ENCODE data around the gene AQP7.
"Not testable (repeated sequence)": the region's sequence is repeated elsewhere in the genome, so short reads cannot be mapped to it uniquely, and the experiment has no call there.

The AQP7 gene

DNA sequence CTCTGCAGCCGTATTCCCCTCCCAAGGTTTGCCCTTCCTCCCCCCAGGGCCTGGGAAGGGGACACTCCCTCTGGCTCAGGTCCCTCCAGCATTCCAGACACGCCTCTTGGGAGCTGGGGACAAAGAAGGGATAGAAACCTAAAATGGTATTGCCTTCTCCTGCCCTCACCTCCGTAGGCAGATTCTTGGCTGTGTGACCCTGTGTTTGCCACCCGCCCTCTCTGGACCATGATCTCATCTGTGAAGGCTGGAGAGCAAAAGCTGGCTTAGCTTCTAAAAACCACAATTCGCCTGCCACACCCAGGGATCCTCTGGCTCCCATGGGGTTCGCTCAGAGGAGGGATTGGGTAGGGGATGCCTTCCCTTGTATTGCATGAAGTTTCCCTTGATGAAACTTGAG lies 37.4 kb upstream of the AQP7 start:
- no peak for DNase-seq
- TF ChIP-seq GATA1 (IDR thresholded peaks at IDR 0.05; ENCODE audit: low read depth, low read length) (no peak), POLR2A (IDR thresholded peaks at IDR 0.05; ENCODE audit: low read length) (no peak)

DNA sequence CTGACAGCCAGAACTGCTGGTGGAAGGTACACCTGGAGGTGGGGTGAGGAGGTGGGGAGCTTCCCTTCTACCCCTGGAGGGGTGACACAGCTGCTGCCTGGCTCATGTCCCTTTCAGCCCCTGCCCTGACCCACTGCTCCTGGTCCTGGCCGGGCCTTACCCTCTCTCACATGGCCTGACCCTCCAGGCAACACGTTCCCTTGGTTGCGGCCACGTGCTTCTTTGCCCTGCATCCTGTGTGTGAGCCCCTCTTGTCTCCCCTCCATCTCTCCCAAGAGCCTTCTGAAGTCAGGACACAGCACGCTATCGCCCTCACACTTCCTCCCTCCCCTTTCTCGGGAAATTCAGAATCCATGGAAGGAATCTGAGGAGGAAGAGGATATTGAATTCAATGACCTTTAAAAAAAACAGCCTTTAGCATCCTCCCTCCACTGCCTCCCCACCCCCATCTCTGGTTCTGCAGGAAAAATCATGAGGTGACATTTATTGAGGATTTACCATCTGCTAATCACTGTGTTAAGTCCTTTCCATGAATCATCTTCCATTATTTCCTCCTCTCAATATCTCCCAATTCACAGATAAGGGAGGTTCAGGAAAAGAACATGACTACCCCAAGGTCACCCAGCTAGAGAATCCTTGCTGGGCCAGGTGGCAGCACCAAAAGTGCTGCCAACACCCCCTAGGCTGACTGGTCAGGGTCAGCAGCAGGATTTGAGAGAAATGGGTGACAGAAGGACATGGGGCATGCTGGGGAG lies 36.7 kb upstream of the AQP7 start:
- TF ChIP-seq GATA1 (IDR thresholded peaks at IDR 0.05; ENCODE audit: low read depth, low read length) (no peak), POLR2A (IDR thresholded peaks at IDR 0.05; ENCODE audit: low read length) (no peak)
- no peak for DNase-seq

DNA sequence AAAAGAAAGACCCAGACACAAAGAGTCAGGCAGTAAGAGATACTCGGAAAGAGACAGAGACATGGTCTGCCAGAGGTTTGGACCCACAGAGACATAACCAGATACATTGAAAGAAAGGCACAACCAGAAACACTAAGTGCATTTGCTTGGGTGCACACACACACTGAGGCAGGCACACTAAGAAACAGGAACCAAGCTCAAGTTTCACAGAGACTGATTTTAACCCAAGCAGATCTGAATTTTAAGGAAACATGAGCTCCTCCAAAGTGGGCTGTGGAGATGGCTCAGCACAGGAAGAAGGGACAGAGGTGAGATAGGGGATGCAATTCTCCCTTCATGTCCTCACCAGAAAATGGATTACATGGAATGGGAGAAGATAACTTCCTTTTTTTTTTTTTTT lies 35.5 kb upstream of the AQP7 start:
- no peak for DNase-seq
- no peak for TF ChIP-seq POLR2A (IDR thresholded peaks at IDR 0.05; ENCODE audit: low read length)
- no peak for TF ChIP-seq GATA1 (IDR thresholded peaks at IDR 0.05; ENCODE audit: low read depth, low read length)

- TF ChIP-seq GATA1 (IDR thresholded peaks at IDR 0.05; ENCODE audit: low read depth, low read length) (no peak), POLR2A (IDR thresholded peaks at IDR 0.05; ENCODE audit: low read length) (no peak)
- DNase-seq, result no peak
Observed at GRCh38 chr9:33437205-33437604, 34.8 kb upstream of the AQP7 start.

- TF ChIP-seq GATA1 (IDR thresholded peaks at IDR 0.05; ENCODE audit: low read depth, low read length) (no peak), POLR2A (IDR thresholded peaks at IDR 0.05; ENCODE audit: low read length) (no peak)
- no peak for DNase-seq
Observed at GRCh38 chr9:33436445-33436844, 34.1 kb upstream of the AQP7 start.

DNA sequence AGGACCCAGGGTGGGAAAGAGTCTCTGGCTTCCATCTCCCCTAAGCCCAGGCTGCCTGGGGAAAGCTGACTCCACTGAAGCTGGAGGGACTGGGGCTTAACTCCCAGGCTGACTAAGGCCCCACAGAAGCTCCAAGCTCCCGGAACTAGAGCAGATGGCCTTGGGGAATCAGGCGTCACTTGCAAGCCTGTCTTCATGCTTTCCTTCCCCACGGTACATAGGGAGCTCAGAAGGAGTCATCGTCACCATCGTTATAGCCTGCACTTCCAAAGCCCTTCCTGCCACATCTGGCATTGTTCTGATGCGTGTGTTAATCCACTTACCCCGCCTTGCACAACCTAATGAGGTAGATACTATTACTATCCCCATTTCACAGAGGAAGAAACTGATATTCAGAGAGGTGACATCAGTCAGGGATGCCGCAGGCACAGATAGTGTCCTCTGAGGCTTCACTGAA lies 33.5 kb upstream of the AQP7 start:
- DNase-seq, result no peak
- TF ChIP-seq GATA1 (IDR thresholded peaks at IDR 0.05; ENCODE audit: low read depth, low read length) (no peak), POLR2A (IDR thresholded peaks at IDR 0.05; ENCODE audit: low read length) (no peak)

DNA sequence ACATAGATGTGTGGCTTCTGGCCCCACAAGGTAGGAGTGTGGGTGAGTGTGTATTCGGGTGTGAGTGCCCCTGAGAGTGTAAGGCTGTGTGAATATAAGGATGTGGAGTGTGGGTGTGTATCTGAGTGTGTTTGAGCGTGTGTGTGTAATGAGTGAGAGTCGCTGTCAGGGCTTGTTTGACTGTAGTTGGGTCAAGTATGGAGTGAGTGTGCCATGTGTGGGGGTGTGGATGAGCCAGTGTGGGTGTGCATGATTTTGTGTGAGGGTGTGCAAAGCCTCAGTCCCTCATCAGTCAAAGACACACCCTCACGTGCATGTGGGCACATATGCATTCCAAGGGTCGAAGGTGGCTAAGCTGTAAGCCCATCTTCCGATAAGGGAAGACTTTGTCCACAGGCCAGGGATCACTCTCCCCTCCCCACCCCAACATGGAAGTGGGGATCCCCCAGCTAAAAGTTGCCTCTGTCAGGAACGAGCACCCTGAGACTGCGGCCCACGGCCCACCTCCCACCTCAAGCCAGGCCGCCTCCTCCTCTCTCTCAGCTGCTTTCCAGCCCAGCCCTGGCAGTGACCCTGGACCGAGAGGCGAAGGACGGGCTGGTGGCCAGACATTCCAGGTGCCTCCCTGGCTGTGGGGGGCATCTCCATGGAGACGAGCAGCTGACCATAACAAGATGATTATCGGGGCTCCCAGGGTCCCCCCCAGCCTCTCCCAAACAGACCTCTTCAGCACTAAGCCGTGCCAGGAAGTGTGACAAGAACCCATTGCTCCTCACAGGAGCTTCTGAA lies 32.1 kb upstream of the AQP7 start:
- no peak for DNase-seq
- TF ChIP-seq GATA1 (IDR thresholded peaks at IDR 0.05; ENCODE audit: low read depth, low read length) (no peak), POLR2A (IDR thresholded peaks at IDR 0.05; ENCODE audit: low read length) (no peak)

DNA sequence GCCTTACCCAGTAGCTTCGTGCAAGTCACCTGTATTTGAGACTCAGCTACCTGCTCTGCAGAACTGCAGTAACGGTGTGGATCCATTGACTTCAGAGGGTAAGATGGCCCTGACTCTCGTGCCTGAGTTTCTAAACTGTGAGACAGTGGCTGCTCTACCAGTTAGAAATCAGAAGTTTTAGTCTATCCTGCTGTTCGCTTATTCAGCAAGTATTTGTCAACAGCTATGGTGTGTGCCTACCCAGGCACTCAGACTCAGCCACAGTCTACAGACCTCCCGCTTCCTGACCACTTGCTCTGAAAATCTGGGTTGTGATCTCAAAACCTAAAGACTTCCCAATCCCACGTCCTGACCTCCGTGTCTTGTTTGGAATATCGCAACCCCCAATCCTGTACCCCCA lies 31.5 kb upstream of the AQP7 start:
- TF ChIP-seq GATA1 (IDR thresholded peaks at IDR 0.05; ENCODE audit: low read depth, low read length) (no peak), POLR2A (IDR thresholded peaks at IDR 0.05; ENCODE audit: low read length) (no peak)
- DNase-seq, result no peak

DNA sequence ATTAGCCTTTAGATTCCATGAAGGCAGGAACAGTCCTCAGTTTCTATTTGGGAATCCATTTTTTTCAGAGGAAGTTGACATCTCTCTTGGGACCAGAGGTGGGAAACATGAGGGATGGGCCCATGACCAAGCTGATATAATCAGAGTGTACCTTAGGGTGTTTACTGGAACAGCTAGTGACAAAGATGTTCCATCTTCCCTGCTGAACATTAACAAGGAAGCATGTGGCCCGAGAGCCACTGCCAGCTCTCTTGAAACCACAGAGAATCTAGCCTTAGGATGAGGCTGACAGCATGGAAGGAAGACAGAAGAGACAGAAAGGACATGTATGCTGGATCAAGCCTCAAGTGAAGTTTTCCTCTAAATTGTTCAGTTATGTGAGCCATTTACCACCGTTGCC lies 29.1 kb upstream of the AQP7 start:
- DNase-seq, result no peak
- TF ChIP-seq GATA1 (IDR thresholded peaks at IDR 0.05; ENCODE audit: low read depth, low read length), result no peak
- no peak for TF ChIP-seq POLR2A (IDR thresholded peaks at IDR 0.05; ENCODE audit: low read length)

DNA sequence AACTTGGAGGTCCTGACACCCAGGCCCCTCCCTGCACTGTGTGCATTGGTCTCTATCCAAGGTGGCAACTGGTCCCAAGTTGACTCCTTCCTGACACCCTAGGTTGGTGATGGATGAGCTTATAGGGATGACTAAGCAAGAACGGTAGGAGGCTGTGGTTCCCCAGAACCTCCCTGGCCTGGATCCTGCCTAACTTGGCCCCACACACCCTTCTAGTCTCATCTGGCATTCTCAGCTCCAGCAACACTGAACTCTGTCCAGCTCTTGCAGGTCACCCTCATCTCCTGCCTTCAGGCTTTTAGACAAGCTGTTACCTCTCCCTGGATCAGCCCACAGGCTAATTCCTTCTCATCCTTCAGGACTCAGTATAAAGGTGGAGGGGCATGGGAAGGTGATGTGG lies 28.6 kb upstream of the AQP7 start:
- peak in 1 of 2 experiments; percentile 39 for DNase-seq
- TF ChIP-seq GATA1 (IDR thresholded peaks at IDR 0.05; ENCODE audit: low read depth, low read length), result no peak
- no peak for TF ChIP-seq POLR2A (IDR thresholded peaks at IDR 0.05; ENCODE audit: low read length)

DNA sequence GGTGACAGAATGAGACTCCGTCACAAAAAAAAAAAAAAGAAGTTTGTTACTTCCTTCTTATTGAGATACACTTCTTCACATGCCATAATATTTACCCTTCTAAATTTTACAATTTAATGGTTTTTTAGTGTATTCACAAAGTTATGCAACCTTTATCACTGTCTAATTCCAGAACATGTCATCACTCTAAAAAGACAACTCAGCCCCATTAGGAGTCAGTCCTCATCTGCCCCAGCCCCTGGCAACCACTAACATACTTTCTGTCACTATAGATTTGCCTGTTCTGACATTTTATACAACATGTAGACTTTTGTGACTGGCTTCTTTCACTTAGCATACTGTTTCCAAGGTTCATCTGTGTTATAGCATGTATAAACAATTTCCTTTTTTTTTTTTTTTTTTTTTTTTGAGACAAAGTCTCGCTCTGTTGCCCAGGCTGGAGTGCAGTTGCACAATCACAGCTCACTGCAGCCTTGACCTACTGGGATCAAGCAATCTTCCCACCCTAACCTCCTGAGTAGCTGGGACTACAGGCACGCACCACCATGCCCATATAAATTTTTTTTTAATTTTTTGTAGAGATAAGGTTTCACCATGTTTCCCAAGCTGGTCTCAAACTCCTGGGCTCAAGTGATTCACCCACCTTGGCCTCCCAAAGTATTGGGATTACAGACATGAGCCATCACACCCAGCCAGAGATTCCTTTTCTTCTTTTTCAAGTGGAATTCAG lies 27.1 kb upstream of the AQP7 start:
- no peak for DNase-seq

DNA sequence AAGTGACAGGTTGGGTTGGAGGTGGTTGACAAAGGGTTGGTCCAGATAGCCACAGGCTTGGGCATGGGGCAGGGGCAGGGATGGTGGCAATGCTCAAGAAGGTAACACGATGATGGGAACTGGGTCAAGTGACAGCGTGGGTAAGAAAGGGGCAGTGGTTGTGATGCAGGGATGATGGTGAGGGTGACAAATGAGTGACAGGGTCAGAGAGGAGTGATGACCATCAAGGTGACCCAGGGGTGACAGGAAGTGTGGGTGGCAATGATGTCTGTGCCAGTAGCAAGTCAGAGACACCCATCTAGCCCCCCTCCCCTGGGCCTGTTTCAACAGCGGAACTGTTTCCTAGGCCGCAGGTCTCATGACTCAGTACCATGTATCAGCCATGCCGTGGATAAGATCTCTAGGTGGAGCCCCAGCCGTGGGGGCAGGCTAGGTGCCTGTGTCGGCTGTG lies 24.5 kb upstream of the AQP7 start:
- no peak for DNase-seq
- TF ChIP-seq POLR2A (IDR thresholded peaks at IDR 0.05; ENCODE audit: low read length), result no peak

More for the DNA sequence above, 27.1 kb upstream of the AQP7 start:
- no peak for TF ChIP-seq POLR2A (IDR thresholded peaks at IDR 0.05; ENCODE audit: low read length)
- TF ChIP-seq GATA1 (IDR thresholded peaks at IDR 0.05; ENCODE audit: low read depth, low read length), result no peak

- TF ChIP-seq POLR2A (IDR thresholded peaks at IDR 0.05; ENCODE audit: low read length) (no peak), GATA1 (IDR thresholded peaks at IDR 0.05; ENCODE audit: low read depth, low read length) (no peak)
- no peak for DNase-seq
Observed at GRCh38 chr9:33425128-33425533, 22.8 kb upstream of the AQP7 start.

- not testable (repeated sequence) for DNase-seq
Observed at GRCh38 chr9:33424492-33424891, 22.1 kb upstream of the AQP7 start.

DNA sequence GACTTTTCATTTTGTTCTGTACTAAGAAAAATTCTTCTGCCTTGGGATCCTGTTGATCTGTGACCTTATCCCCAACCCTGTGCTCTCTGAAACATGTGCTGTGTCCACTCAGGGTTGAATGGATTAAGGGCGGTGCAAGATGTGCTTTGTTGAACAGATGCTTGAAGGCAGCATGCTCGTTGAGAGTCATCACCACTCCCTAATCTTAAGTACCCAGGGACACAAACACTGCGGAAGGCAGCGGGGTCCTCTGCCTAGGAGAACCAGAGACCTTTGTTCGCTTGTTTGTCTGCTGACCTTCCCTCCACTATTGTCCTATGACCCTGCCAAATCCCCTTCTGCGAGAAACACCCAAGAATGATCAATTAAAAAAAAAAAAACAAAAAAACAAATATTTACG lies 21.7 kb upstream of the AQP7 start:
- DNase-seq, result not testable (repeated sequence)

All from erythroblast (primary cell).